ENCODE results near the gene ING5. TPM values are rescaled to one million over a fixed set of nuclear protein-coding genes. Genes with fewer than 3 reads are reported as not detected.
A peak's percentile ranks its signal among the peaks of the same experiment; 100 is the strongest.
"Not testable (repeated sequence)": the region's sequence is repeated elsewhere in the genome, so short reads cannot be mapped to it uniquely, and the experiment has no call there.

ING5 gene
- total RNA-seq, 6 donors from 2014 or later = 20.2 to 181 (median 41.5) TPM

GRCh38 chr2:241659150-241659739 lies 42.6 kb upstream of the ING5 start:
- peak in 4 of 6 experiments; percentile 28 to 51 (median 41) for TF ChIP-seq CTCF (IDR thresholded peaks at IDR 0.05)
- TF ChIP-seq POLR2AphosphoS5 (IDR thresholded peaks at IDR 0.05) = no peak
- peak; percentile 31 to 73 for DNase-seq
- Histone ChIP-seq H3K36me3 (peaks cover 17 to 83% (median 69%) of the 10 kb centered on the region in 4 donors), H3K4me1 (no peaks in the 10 kb centered on the region), H3K27ac (no peak overlapping the region), H3K4me3 (no peak overlapping the region), H3K27me3 (no peaks in the 10 kb centered on the region), H3K9me3 (no peaks in the 10 kb centered on the region)
- ATAC-seq (ENCODE audit: low FRiP score in 2 of 2) = peak in 1 of 2 donors; percentile 51
- 69 to 100% methylated on average over 1 to 23 of the region's 26 CpGs for WGBS, 2 donors

DNA sequence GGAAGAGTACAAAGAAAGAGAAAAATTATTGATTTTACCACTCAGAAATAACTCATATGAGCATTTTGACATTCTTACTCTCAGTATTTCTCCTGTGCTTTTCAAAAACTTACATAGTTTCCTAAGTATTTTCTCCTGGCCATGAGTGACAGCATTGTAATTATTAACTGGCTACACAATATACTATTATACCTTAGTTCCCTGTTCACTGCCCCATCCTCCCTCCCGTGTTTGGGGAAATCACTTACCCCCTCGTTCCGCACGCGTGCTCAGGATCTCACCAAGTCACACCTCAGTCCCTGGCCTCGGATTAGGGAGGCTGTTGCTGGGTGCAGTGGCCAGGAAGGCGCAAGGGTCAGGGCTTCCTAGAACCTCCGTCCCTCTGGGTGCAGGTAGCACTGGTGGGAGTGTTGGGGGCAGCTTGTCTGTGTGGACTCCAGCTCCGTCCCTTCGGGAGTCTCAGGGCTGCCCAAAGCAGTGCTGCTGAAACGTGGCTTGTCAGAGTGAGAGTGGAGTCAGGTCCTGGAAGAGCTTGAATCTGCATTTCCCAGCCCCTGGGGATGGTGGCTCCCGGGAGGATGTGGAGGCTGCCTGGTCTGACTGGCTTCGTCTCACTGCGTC lies 41.1 kb upstream of the ING5 start:
- ATAC-seq (ENCODE audit: low FRiP score in 2 of 2) = no peak
- 93 to 94% methylated on average over 11 to 14 of the region's 14 CpGs for WGBS, 2 donors
- peaks cover 3 to 69% (median 55%) of the 10 kb centered on the region in 4 donors for H3K36me3 ChIP-seq

DNA sequence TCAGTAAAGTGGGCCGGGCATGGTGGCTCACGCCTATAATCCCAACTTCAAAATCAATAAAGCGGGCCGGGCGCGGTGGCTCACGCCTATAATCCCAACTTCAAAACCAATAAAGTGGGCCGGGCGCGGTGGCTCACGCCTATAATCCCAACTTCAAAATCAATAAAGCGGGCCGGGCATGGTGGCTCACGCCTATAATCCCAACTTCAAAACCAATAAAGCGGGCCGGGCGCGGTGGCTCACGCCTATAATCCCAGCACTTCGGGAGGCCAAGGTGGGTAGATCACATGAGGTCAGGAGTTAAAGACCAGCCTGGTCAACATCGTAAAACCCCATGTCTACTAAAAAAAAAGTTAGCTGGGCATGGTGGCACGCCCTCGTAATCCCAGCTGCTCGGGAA lies 39.1 kb upstream of the ING5 start:
- peak in 1 of 2 donors; percentile 59 for DNase-seq
- not testable (repeated sequence) for ATAC-seq (ENCODE audit: low FRiP score in 2 of 2); H3K27ac ChIP-seq; H3K4me1 ChIP-seq; H3K27me3 ChIP-seq; H3K4me3 ChIP-seq; H3K9me3 ChIP-seq
- WGBS, 2 donors = 90 to 92% methylated on average over 22 to 24 of the region's 24 CpGs
- peaks cover 5 to 61% (median 56%) of the 10 kb centered on the region in 4 donors for H3K36me3 ChIP-seq

More for the DNA sequence above, 41.1 kb upstream of the ING5 start:
- no peak for TF ChIP-seq POLR2AphosphoS5 (IDR thresholded peaks at IDR 0.05)
- no peak for TF ChIP-seq CTCF (IDR thresholded peaks at IDR 0.05)
- no peak for TF ChIP-seq POLR2A (IDR thresholded peaks at IDR 0.05)
- TF ChIP-seq EP300 (IDR thresholded peaks at IDR 0.05) = no peak
- DNase-seq = no peak
- no peaks in the 10 kb centered on the region for H3K9me3 ChIP-seq
- no peaks in the 10 kb centered on the region for H3K27me3 ChIP-seq
- H3K4me1 ChIP-seq = no peaks in the 10 kb centered on the region
- no peak overlapping the region for H3K4me3 ChIP-seq
- no peak overlapping the region for H3K27ac ChIP-seq

DNA sequence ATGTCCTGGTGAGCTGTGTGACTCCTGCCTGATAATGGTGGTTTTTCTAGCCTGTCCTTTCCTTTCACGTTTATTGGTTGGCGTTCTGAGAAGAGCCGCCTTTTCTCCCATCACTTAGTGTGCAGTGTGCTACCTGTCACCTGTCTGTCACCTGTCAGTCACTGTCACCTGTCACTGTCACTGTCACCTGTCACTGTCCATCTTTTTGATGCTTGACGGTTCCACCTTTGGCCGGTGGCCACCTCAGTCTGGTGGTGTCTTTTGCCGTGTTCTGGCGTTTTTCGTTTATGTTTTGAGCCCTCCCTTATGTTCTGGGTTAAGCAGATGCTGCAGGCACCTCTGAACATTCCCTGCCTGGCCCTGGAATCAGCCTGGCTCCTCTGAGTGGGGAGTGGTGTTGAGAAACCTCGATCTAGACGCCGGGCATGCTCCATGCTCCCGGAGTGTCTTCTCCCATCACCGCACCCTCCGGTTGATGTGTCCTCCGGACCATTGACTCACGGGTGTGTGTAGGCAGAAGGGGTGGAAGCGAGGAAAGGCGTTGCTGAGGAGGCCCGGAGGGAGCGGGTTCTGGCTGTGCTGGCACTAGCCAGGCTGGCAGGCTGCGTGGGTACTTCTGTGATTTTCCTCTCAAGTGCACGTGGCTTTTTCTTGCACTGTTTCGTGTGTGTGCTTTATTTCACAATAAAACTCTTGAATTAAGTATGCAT lies 36.0 kb upstream of the ING5 start:
- TF ChIP-seq CTCF (IDR thresholded peaks at IDR 0.05) (no peak), POLR2AphosphoS5 (IDR thresholded peaks at IDR 0.05) (no peak), POLR2A (IDR thresholded peaks at IDR 0.05) (no peak)
- Histone ChIP-seq H3K27ac (no peak overlapping the region), H3K36me3 (peaks cover 18 to 61% (median 58%) of the 10 kb centered on the region in 4 donors), H3K4me3 (no peak overlapping the region), H3K4me1 (no peaks in the 10 kb centered on the region), H3K27me3 (no peaks in the 10 kb centered on the region), H3K9me3 (no peaks in the 10 kb centered on the region)
- 87 to 89% methylated on average over 23 of the region's 23 CpGs for WGBS, 2 donors
- DNase-seq (no peak), ATAC-seq (ENCODE audit: low FRiP score in 2 of 2) (no peak)

- Histone ChIP-seq H3K27me3 (no peaks in the 10 kb centered on the region), H3K9me3 (no peaks in the 10 kb centered on the region), H3K36me3 (peaks cover 17 to 61% (median 58%) of the 10 kb centered on the region in 4 donors), H3K4me3 (no peak overlapping the region), H3K27ac (no peak overlapping the region), H3K4me1 (no peaks in the 10 kb centered on the region)
- ATAC-seq (ENCODE audit: low FRiP score in 2 of 2) (no peak), DNase-seq (peak in 1 of 2 donors; percentile 57)
- WGBS, 2 donors = 85 to 88% methylated on average over 20 to 33 of the region's 42 CpGs
- no peak for TF ChIP-seq POLR2AphosphoS5 (IDR thresholded peaks at IDR 0.05)
- TF ChIP-seq EP300 (IDR thresholded peaks at IDR 0.05) = no peak
- TF ChIP-seq CTCF (IDR thresholded peaks at IDR 0.05) = no peak
- TF ChIP-seq POLR2A (IDR thresholded peaks at IDR 0.05) = no peak
Measured at GRCh38 chr2:241666627-241667400, 35.0 kb upstream of the ING5 start.
